ENCODE results near the gene RAD18.

The RAD18 gene

GRCh38 chr3:8835385-8835784 is 127.9 kb downstream of the RAD18 start:
- no peak for DNase-seq (ENCODE audit: low spot score)

GRCh38 chr3:8834974-8835373 is 128.3 kb downstream of the RAD18 start:
- DNase-seq (ENCODE audit: low spot score) = no peak

GRCh38 chr3:8827641-8828040 is 135.6 kb downstream of the RAD18 start:
- no peak for DNase-seq (ENCODE audit: low spot score)
